Lung (tissue), 12 donors: Measurements from ENCODE around the gene SAFB. TPM values are rescaled to one million over a fixed set of nuclear protein-coding genes. Genes with fewer than 3 reads are reported as not detected.

Experiments
- ATAC-seq: fragments of 200-7000 bp; cut with Tn5 transposase; one replicate; pipeline ENCODE4 v1.9.1; 2020; ENCODE audit warnings: moderate number of reproducible peaks; ENCODE audit not compliant: insufficient read depth, low FRiP score
- DNase-seq, 3 donors: peaks; one replicate each; pipeline ENCODE4 v3.0.0-alpha.2; 2013 to 2017
- H3K27ac ChIP-seq, 2 donors: one replicate each; pipeline ENCODE4 v1.5.1; 2013; ENCODE audit warnings: mild to moderate bottlenecking in 2 of 2, moderate library complexity in 2 of 2, control low read depth in 1 of 2, inconsistent platforms in 1 of 2, low read depth in 1 of 2, low read length in 1 of 2
- H3K27me3 ChIP-seq, 3 donors: one replicate each; pipeline ENCODE4 v1.5.1; 2013; ENCODE audit warnings: low read length in 2 of 3; ENCODE audit not compliant: control insufficient read depth in 3 of 3, insufficient read depth in 3 of 3
- H3K36me3 ChIP-seq, 4 donors: one replicate each; pipeline ENCODE4 v1.5.1; 2013; ENCODE audit warnings: low read length in 4 of 4, mild to moderate bottlenecking in 1 of 4, moderate library complexity in 1 of 4; ENCODE audit not compliant: control insufficient read depth in 4 of 4, insufficient read depth in 4 of 4
- H3K4me1 ChIP-seq, 5 donors: one replicate each; pipeline ENCODE4 v1.5.1; 2013; ENCODE audit warnings: low read length in 5 of 5, mild to moderate bottlenecking in 2 of 5, moderate library complexity in 1 of 5; ENCODE audit not compliant: control insufficient read depth in 5 of 5, insufficient read depth in 5 of 5
- H3K4me3 ChIP-seq: one replicate; pipeline ENCODE4 v1.5.1; 2013; ENCODE audit warnings: mild to moderate bottlenecking, control low read depth, moderate library complexity
- H3K9ac ChIP-seq, 2 donors: one replicate each; pipeline ENCODE4 v1.5.1; 2013; ENCODE audit warnings: low read length in 2 of 2, control low read depth in 1 of 2; ENCODE audit not compliant: insufficient read depth in 1 of 2
- H3K9me3 ChIP-seq, 4 donors: one replicate each; pipeline ENCODE4 v1.5.1; 2013; ENCODE audit warnings: low read length in 3 of 4, mild to moderate bottlenecking in 1 of 4, moderate library complexity in 1 of 4; ENCODE audit not compliant: control insufficient read depth in 4 of 4, insufficient read depth in 3 of 4
- WGBS, 2 donors: extraction: QIAGEN DNeasy Blood & Tissue Kit; methylation state at CpG; one replicate each; pipeline ENCODE4 v1.1.7; 2013; 5-methylcytosine and 5-hydroxymethylcytosine counted together
- polyA plus RNA-seq, 2 donors: library from polyadenylated mRNA; stranded (reverse); fragments of 200-250 nt; gene quantifications; one replicate each; pipeline ENCODE4 v1.2.1, GENCODE V29; 2013
- total RNA-seq, 2 donors: library from RNA; depleted of rRNA in 1 of 2; stranded (reverse); fragments of >200 nt in 1 of 2; gene quantifications; one replicate each; pipeline ENCODE4 v1.2.1, GENCODE V29; 2014 to 2021
- TF ChIP-seq, protein P1 (sequence below): IDR thresholded peaks from 2 replicates; pipeline ENCODE4 v1.5.1; 2012; ENCODE audit warnings: mild to moderate bottlenecking; ENCODE audit errors: control extremely low read depth, extremely low read depth
- donor health status: control.
- donor health status: control.
- donor health status: Bipolar disorder and iron deficiency.
- donor health status: healthy.
- donor health status: DM: yes; HTN: yes; CAD: no.

The SAFB gene
- total and polyA plus RNA-seq, 4 donors, result 59.5 to 130 (median 77.7) TPM

DNA sequence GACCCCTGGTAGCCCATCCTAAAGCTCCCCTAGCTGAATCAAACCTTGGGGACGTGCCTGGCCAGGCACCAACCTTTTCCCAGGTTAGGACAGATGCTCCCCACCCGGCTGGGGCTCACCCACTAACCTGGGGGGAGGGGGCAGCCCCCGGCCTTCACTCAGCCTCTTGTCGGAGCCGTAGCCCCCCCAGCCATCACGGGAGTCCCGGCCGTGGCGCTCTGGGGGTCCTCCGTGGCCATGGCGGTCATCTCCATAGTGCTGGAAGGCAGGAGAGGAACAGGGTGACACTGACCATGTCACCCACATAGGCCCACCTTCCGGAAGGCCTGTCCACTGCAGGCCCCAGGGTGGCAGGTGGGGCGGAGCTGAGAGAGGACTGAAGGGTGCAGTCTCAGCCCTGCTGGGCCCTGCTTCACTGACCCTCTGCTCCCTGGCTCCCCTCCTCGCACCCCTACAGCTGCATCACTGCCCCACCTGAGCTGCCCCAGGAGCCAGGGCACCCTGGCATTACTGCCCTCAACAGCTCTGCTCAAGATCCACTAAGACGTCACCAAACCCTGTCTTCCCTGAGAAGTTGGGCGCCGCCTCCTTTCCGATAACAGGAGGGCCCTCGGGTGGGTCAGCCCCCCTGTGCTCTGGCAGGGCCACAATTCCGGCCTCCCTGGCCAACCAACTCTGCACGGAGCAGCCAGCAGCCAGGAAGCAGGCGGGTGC, 32.6 kb upstream of the SAFB start:
- H3K4me3 ChIP-seq, result no peak overlapping the region
- ATAC-seq, result no peak
- H3K27ac ChIP-seq, result no peak overlapping the region
- TF ChIP-seq, protein P1, sequence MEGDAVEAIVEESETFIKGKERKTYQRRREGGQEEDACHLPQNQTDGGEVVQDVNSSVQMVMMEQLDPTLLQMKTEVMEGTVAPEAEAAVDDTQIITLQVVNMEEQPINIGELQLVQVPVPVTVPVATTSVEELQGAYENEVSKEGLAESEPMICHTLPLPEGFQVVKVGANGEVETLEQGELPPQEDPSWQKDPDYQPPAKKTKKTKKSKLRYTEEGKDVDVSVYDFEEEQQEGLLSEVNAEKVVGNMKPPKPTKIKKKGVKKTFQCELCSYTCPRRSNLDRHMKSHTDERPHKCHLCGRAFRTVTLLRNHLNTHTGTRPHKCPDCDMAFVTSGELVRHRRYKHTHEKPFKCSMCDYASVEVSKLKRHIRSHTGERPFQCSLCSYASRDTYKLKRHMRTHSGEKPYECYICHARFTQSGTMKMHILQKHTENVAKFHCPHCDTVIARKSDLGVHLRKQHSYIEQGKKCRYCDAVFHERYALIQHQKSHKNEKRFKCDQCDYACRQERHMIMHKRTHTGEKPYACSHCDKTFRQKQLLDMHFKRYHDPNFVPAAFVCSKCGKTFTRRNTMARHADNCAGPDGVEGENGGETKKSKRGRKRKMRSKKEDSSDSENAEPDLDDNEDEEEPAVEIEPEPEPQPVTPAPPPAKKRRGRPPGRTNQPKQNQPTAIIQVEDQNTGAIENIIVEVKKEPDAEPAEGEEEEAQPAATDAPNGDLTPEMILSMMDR, result no peak
- no peak for DNase-seq
- H3K9me3 ChIP-seq, result no peaks in the 10 kb centered on the region
- peaks cover 23 to 86% (median 54%) of the 10 kb centered on the region in 4 donors for H3K36me3 ChIP-seq
- H3K9ac ChIP-seq, result no peak overlapping the region
- 94% methylated on average over 21 to 22 of the region's 22 CpGs for WGBS, 2 donors
- peaks cover 0 to 12% (median 2%) of the 10 kb centered on the region in 5 donors for H3K4me1 ChIP-seq
- no peaks in the 10 kb centered on the region for H3K27me3 ChIP-seq

DNA sequence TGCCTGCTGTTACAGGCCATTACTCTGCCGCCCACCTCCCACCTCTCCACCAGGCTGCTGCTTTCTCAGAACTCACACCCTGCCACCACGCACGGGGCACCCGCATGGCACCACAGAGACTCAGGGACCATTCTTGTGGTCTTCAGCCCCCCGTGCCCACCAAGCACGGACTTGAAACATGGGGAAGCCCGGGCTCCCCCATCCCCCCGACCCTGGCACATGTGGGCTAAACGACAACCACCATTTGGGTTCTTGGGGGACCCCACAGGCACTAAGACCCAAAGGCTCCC, 32.1 kb upstream of the SAFB start:
- Histone ChIP-seq H3K36me3 (peaks cover 23 to 86% (median 55%) of the 10 kb centered on the region in 4 donors), H3K4me1 (peaks cover 0 to 8% (median 0%) of the 10 kb centered on the region in 5 donors), H3K9me3 (no peaks in the 10 kb centered on the region), H3K9ac (no peak overlapping the region), H3K4me3 (no peak overlapping the region), H3K27me3 (no peaks in the 10 kb centered on the region), H3K27ac (no peak overlapping the region)
- TF ChIP-seq, protein P1, result no peak
- DNase-seq (no peak), ATAC-seq (no peak)
- WGBS, 2 donors, result 94 to 96% methylated on average over 9 of the region's 9 CpGs

GRCh38 chr19:5591476-5591875, 31.4 kb upstream of the SAFB start:
- H3K9ac ChIP-seq, result no peak overlapping the region
- peaks cover 0 to 1% (median 0%) of the 10 kb centered on the region in 5 donors for H3K4me1 ChIP-seq
- no peak overlapping the region for H3K4me3 ChIP-seq
- DNase-seq (no peak), ATAC-seq (no peak)
- 97% methylated on average over 17 of the region's 17 CpGs for WGBS, 2 donors
- H3K27me3 ChIP-seq, result no peaks in the 10 kb centered on the region
- H3K27ac ChIP-seq, result no peak overlapping the region
- peaks cover 23 to 86% (median 56%) of the 10 kb centered on the region in 4 donors for H3K36me3 ChIP-seq
- H3K9me3 ChIP-seq, result no peaks in the 10 kb centered on the region
- TF ChIP-seq, protein P1, result no peak
